Fibroblast of skin of scalp (primary cell): ENCODE data around the gene TRAF3IP3.
A peak's percentile ranks its signal among the peaks of the same experiment; 100 is the strongest.

ENCODE experiments used
- DNase-seq: peaks from one replicate; pipeline ENCODE4 v3.0.0-alpha.2; 2013

Gene TRAF3IP3

DNA sequence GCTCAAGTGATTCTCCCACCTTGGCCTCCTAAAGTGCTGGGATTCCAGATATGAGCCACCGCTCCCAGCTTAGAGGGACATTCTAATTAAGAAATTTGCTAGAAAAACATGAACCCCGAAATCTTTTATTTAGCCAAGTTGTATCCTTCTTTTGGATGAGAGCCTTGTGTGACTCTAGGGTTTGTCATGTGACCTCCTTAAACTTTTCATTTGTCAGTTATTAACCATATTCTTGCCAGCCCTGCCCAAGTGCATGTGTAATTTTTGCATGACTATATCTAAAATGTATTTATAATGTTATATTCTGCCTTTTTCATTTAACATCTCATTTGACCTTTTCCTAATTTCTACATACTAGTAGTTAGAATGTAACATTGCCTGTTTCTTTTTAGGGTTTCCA is 73.9 kb downstream of the TRAF3IP3 start:
- no peak for DNase-seq

DNA sequence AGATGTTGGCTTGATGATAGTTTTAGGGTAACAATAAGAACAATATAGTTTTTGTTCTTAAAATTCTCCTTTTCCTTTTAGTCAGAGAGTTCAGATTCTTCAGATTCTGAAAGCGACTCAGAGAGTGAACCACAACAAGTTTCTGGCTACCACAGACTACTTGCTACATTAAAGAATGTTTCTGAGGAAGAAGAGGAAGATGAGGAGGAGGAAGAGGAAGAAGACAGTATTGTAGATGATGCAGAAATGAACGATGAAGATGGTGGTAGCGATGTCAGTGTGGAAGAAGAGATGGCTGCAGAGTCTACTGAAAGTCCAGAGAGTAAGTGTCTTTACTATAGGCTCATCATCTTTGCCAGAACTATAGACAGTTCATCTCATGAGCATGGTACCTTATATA is 74.9 kb downstream of the TRAF3IP3 start:
- no peak for DNase-seq

DNA sequence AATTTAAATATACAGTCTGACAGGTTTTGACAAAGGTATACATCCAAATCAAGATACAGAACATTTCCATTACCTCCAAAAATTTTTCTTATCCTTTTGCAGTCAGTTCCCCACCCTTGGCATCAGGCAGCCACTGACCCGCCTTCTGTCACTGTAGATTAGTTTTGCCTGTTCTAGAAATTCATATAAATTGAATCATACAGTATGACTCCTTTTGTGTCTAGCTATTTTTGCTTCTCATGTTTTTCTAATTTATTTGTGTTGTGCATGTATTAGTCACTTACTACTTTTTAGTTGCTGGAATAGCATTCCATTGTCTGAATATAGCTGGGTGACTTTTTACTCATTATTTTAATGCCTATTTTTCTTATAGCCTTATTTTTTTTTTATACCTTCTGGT is 75.8 kb downstream of the TRAF3IP3 start:
- DNase-seq = peak; percentile 76
